ENCODE data around the gene ECSIT. TPM values are rescaled to one million over a fixed set of nuclear protein-coding genes. Genes with fewer than 3 reads are reported as not detected.
A peak's percentile ranks its signal among the peaks of the same experiment; 100 is the strongest.
"Not testable (repeated sequence)": the region's sequence is repeated elsewhere in the genome, so short reads cannot be mapped to it uniquely, and the experiment has no call there.

The ECSIT gene
- total and polyA plus RNA-seq, 12 donors = 28.7 to 122 (median 67.0) TPM

GRCh38 chr19:11464333-11465265 is 64.3 kb downstream of the ECSIT start:
- no peak for TF ChIP-seq CTCF (IDR thresholded peaks at IDR 0.05)
- no peak for TF ChIP-seq POLR2A (IDR thresholded peaks at IDR 0.05)
- Histone ChIP-seq H3K27ac (no peak overlapping the region), H3K4me3 (no peak overlapping the region), H3K36me3 (replicated peaks in 1 of 2) (no peaks in the 10 kb centered on the region), H3K27me3 (no peaks in the 10 kb centered on the region), H3K9me3 (replicated peaks in 1 of 3) (no peaks in the 10 kb centered on the region), H3K4me1 (replicated peaks in 1 of 2) (no peaks in the 10 kb centered on the region)
- intact Hi-C loops (cut with DNase I) = no loop called here
- no peak for DNase-seq
- 70 to 83% (median 78%) methylated on average over 11 of the region's 11 CpGs for WGBS, 4 donors

GRCh38 chr19:11463391-11463790 is 65.5 kb downstream of the ECSIT start:
- intact Hi-C loops (cut with DNase I) = no loop called here
- DNase-seq = no peak
- Histone ChIP-seq H3K27me3 (no peaks in the 10 kb centered on the region), H3K27ac (no peak overlapping the region), H3K4me1 (replicated peaks in 1 of 2) (no peaks in the 10 kb centered on the region), H3K9me3 (replicated peaks in 1 of 3) (no peaks in the 10 kb centered on the region), H3K36me3 (replicated peaks in 1 of 2) (no peaks in the 10 kb centered on the region), H3K4me3 (no peak overlapping the region)
- no peak for TF ChIP-seq CTCF (IDR thresholded peaks at IDR 0.05)
- no peak for TF ChIP-seq POLR2A (IDR thresholded peaks at IDR 0.05)
- 72 to 83% (median 78%) methylated on average over 6 to 12 of the region's 12 CpGs for WGBS, 4 donors

- Histone ChIP-seq H3K4me3 (no peak overlapping the region), H3K9me3 (replicated peaks in 1 of 3) (no peaks in the 10 kb centered on the region), H3K27me3 (no peaks in the 10 kb centered on the region), H3K36me3 (replicated peaks in 1 of 2) (no peaks in the 10 kb centered on the region), H3K4me1 (replicated peaks in 1 of 2) (no peaks in the 10 kb centered on the region), H3K27ac (no peak overlapping the region)
- DNase-seq = no peak
- intact Hi-C loops (cut with DNase I) = no loop called here
- 42 to 51% (median 49%) methylated on average over 2 of the region's 2 CpGs for WGBS, 4 donors
- TF ChIP-seq CTCF (IDR thresholded peaks at IDR 0.05) (no peak), POLR2A (IDR thresholded peaks at IDR 0.05) (no peak)
These were observed 67.5 kb downstream of the ECSIT start for GRCh38 chr19:11461453-11461852.

- no peak overlapping the region for H3K4me3 ChIP-seq
- no peaks in the 10 kb centered on the region for H3K36me3 ChIP-seq (replicated peaks in 1 of 2)
- no peaks in the 10 kb centered on the region for H3K9me3 ChIP-seq (replicated peaks in 1 of 3)
- no peak for DNase-seq
- TF ChIP-seq CTCF (IDR thresholded peaks at IDR 0.05) (peak in 2 of 6 experiments; percentile 23 to 25), POLR2A (IDR thresholded peaks at IDR 0.05) (no peak)
- no peaks in the 10 kb centered on the region for H3K27me3 ChIP-seq
- 45 to 62% (median 47%) methylated on average over 4 of the region's 4 CpGs for WGBS, 4 donors
- intact Hi-C loops (cut with DNase I) = no loop called here
- H3K4me1 ChIP-seq (replicated peaks in 1 of 2) = no peaks in the 10 kb centered on the region
- H3K27ac ChIP-seq = no peak overlapping the region
These were observed 68.7 kb downstream of the ECSIT start for GRCh38 chr19:11460207-11460606.

DNA sequence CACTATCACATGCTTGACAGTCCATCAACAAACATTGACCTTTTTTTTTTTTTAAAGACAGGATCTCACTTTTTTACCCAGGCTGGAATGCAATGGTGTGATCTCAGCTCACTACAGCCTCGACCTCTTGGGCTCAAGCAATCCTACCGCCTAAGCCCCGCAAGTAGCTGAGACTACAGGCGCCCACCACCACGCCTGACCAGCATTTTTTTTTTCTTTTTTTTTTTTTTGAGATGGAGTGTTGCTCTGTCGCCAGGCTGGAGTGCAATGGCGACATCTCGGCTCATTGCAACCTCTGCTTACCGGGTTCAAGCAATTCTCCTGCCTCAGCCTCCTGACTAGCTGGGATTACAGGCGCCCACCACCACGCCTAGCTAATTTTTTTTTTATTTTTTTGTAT is 70.0 kb downstream of the ECSIT start:
- H3K9me3 ChIP-seq (replicated peaks in 1 of 3); H3K4me3 ChIP-seq; H3K27me3 ChIP-seq; H3K27ac ChIP-seq; DNase-seq; H3K4me1 ChIP-seq (replicated peaks in 1 of 2); H3K36me3 ChIP-seq (replicated peaks in 1 of 2); intact Hi-C loops (cut with DNase I): not testable (repeated sequence)
- 74 to 84% (median 83%) methylated on average over 11 of the region's 11 CpGs for WGBS, 4 donors

All from adrenal gland (tissue), 12 donors.